Femur (tissue), 1 donor: Measurements from ENCODE around the gene TOMM70.

Source experiments
- DNase-seq: peaks from one replicate; pipeline ENCODE4 v3.0.0-alpha.2; 2017

TOMM70 gene

DNA sequence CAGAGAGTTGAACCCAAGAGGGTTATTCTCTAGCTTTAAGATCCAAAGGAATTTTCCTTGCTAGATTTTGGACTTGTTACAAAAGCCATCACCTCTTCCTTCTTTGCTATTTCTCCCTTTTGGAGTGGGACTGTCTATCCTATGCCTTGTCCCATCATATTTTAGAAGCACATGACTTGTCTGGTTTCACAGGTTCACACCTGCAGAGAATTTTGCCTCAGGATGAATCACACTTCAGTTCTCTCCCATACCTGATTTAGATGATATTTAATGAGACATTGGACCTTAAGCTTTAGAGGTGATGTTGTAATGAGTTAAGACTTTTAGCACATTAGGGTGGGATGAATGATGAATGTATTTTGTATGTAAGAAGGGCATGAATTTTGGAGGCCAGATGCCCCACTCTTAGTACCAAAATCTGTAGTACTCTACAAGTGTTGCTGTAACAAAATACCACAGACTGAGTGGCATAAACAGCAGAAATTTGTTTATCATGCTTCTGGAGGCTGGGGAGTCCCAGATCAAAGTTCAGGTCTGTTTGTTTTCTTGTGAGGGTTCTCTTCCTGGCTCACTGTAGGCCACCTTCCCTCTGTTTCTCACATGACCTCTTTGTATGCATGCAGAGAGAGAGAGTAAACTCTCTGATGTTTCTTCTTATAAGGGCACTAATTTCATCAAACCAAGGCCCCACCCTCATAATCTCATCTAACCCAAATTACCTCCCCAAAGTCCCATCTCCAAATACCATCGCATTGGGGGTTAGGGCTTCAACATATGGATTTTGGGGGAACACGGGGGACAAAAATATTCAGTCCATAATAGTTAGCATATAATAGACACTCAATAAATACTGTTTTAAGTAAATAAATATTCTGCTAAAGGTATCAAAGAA is 10.4 kb upstream of the TOMM70 start:
- DNase-seq: no peak

DNA sequence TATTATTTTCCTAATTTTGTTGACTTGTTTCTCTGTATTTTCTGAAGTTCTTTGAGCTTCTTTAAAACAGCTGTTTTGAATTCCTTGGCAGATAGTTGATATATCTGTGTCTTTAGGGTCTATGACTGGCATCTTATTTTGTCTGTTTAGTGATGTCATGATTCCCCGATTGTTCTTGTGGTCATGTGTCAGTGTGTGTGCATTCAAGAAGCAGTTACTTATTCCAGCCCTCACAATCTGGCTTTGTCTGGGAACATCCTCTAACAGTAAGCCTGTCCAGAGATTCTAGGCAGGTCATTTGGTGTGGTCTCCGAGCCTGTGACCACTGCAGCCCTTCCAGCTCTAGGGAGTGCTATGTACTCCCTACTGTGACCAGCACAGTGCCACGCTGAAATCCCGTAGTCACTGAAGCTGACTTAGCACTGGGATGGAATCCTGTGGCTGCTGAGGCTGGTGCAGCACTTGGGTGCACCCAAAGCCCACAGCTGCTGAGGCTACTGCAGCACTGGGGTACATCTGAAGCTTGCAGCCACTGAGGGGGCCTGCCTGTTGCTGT is 7.2 kb upstream of the TOMM70 start:
- no peak for DNase-seq

GRCh38 chr3:100407164-100407563 is 6.3 kb upstream of the TOMM70 start:
- no peak for DNase-seq

- DNase-seq: no peak
Observed at GRCh38 chr3:100404250-100404548, 3.3 kb upstream of the TOMM70 start.

GRCh38 chr3:100403362-100404249 is 2.7 kb upstream of the TOMM70 start:
- no peak for DNase-seq

GRCh38 chr3:100402891-100403290 is 2.0 kb upstream of the TOMM70 start:
- no peak for DNase-seq

GRCh38 chr3:100402256-100402655 is 1.4 kb upstream of the TOMM70 start:
- DNase-seq: no peak

GRCh38 chr3:100401674-100402041 is 769 bp upstream of the TOMM70 start:
- peak; percentile 67 for DNase-seq

GRCh38 chr3:100400419-100400779 is 490 bp downstream of the TOMM70 start:
- DNase-seq: peak; percentile 47

DNA sequence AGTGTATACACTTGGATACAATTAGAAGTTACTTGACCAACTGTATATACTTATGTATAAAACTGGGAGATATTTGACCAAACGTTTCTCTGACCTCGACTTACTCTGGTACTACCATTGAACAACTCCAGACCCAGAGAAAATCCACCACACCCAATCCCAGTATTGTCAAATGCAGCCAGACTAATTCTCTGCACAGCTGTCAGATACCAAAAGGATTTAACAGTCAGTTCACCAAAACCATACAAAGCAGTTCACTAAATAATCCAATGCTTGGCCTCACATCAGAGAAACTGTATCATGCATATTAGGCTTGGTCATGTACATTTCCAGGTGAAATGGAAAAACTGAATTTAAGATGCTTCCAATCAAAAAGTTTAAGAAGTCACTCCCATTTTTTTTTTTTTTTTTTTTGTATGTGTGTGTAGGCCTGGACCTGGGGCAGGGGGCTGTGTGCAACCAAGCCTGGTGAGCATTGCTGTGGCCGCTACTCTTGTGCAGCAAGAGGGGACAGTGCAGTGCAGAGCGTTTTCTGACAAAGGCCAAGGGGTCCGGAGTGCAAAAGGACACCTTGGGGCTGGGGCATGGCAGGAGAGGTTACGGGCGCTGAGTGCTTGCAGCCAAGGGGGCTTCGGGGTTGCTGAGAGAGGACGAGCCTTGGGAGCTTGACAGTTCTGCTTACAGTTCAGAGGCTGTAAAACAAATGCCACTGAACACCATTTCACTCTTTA is 1.4 kb downstream of the TOMM70 start:
- DNase-seq: no peak

- DNase-seq: no peak
Observed at GRCh38 chr3:100396967-100397366, 3.9 kb downstream of the TOMM70 start.

DNA sequence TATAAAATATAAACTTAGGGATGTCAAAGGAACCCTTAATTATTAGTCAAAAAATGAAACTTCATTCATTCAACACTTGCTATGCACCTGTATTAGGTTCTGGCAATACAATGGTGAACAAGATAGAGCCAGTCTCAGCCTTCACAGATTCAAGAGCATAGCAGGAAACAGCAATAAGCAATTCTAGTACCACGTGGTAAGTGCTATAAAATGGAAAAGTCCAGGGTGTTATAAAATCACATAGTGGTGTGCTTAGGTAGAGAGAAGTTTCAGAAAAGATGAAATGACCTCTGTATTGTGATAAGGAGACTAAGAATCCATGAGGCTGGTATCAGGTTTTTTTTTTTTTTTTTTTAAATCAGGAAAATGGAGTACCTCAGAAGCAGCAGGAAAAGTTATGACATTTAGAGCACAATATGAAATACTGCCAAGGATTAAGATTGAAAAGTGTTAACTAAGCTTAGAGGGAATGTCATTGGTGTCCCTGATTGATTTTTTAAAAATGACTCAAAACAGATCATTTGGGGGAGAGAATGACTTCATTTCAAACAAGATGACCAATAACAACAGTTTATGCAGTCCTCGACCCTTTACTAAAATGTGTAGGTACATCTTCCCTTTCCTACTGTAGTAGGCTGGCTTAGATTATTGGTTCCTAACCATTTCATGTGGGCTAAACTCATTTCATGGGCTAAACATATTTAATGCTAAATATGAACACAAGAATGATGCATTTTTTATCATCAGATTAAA is 5.0 kb downstream of the TOMM70 start:
- DNase-seq: no peak

DNA sequence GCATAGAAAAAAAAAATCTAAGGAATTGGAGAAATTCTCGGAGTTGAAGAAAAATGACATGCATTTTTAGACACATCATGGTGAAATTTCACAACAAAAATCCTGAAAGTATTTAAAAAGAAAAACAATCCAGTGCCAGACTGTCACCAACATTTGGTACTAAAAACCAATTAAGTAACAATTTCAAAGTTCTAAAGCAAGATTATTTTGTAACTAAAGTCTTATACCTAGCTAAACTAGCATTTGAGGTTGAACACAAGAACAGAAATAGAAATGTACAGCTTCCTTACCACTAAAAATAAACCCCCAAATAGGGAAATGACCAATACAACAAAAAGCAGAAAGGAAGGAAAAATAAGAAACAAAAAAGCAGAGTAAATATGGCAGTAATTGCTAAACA is 11.9 kb downstream of the TOMM70 start:
- DNase-seq: no peak

- DNase-seq: no peak
Observed at GRCh38 chr3:100386437-100387074, 14.3 kb downstream of the TOMM70 start.

DNA sequence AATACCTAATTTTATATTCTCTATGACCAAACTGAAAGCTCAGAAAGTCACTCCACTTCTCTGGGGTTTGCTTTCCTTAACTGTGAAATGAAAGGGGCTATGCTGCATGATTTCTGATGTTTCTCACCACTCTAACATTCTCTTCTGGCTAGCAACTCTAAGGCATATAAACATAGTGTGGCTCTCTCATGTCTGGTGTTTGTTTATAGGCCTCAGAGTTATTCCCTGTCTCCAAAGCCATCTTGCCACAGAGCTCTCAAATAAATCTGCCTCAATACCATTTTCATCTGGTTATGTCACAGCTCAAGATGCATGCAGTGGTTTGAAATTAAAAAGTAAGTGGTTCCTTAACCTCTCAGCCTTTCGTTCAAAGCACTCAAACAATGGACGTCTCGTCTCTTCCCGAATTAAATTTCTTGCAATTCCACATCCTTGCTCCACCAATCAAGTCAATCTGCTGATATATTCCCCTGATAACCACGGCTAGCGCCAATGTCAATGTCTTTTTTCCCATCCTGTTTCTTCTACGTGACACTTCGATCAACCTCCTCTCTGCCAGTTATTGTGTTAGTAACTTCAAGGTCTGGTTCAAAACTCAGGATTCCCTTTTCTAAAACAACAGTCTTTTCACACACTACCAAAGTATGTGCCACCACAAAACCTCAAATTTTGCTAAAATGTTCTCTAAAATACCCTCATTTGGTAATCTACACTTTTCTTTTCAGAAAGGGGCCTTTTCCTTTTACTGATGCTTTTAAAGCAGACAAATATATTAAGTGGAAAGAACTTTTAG is 16.0 kb downstream of the TOMM70 start:
- DNase-seq: no peak

DNA sequence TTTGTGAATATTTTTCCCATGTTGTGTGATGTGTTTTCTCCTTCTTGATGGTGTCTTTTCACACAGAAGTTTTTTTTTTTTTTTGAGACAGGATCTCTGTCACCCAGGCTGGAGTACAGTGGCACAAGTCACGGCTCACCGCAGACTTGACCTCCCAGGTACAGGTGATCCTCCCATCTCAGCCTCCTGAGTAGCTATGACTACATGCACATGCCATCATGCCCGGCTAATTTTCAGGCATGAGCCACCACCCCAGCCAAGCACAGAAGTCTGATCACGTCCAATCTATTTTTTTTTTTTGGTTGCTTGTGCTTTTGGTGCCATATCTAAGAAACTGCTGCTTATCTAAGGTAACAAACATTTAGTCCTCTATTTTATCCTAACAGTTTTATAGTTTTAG is 24.6 kb downstream of the TOMM70 start:
- DNase-seq: no peak

DNA sequence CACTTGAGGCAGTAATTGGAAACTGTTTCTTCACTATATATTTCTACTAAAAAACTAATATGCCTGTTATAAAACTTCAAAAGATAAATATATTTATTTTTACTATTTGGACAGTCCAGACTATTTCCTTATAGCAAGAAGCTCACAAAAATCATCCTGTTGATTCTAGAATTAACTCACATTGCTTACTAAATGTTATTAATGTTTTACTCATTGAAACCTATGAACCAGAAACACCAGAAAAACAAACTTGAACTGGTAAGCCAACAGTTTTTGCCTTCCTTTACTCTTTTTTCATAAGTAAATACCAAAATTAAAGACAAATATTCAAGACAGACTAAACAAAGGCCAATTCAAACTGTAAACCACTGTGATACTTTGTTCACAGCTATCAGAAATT is 26.4 kb downstream of the TOMM70 start:
- DNase-seq: no peak

- DNase-seq: no peak
Observed at GRCh38 chr3:100370756-100371155, 30.1 kb downstream of the TOMM70 start.

DNA sequence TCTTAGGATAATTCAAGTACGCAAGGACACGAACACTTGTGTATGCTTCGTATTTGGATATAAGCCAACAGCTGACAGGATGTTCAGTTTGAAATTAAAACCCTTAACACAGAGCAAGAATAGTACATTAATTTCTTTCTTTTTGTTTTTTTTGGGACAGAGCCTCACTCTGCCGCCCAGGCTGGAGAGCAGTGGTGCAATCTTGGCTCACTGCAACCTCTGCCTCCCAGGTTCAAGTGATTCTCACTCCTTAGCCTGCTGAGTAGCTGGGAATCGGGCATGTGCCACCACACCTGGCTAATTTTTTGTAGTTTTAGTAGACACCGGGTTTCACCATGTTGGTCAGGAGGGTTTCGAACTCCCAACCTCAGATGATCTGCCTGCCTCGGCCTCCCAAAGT is 32.4 kb downstream of the TOMM70 start:
- no peak for DNase-seq

GRCh38 chr3:100366424-100366823 is 34.5 kb downstream of the TOMM70 start:
- no peak for DNase-seq

- DNase-seq: no peak
Observed at GRCh38 chr3:100364421-100364820, 36.5 kb downstream of the TOMM70 start.
